ENCODE data around the gene RHBDD2.

DNA sequence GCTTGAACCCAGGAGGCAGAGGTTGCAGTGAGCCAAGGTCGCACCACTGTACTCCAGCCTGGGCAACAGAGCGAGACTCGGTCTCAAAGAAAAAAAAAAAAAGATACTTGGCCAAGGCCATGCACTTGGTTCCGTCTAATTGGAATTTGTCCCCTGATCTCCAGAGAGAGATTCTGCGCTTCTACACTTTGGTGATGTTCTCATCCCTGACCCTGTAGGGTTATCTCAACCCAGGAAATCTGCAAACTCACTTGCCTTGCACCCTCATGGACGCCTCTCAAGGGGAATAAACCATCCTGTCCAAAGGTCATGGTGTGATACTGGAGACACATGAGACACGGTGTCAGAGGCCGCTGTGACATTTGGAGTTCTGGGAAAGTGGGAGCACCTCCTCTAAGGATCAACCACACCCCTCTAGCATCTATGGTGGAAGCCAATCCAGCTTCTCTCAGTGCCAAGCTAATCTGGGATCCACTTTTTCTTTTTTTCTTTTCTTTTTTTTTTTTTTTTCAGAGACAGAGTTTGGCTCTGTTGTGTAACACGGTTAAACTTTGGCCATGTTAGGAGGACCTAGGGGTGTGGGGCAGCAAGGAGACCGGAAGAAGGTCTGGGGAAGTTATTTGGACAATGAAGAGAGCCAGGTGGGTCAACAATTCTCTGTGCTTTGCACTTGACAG is 28.3 kb downstream of the RHBDD2 start:
- TF ChIP-seq CTCF (IDR thresholded peaks at IDR 0.05) (no peak), POLR2AphosphoS5 (IDR thresholded peaks at IDR 0.05) (no peak)

Measured in sigmoid colon (tissue), 4 donors.